K562 (cell line): Measurements from ENCODE around the gene RHBDD1. TPM values are rescaled to one million over a fixed set of nuclear protein-coding genes. Genes with fewer than 3 reads are reported as not detected.

ENCODE experiments used
- ATAC-seq: fragments of 200-7000 bp; cut with Tn5 transposase; 3 replicates; pipeline ENCODE4 v1.9.1; 2020; ENCODE audit warnings: moderate library complexity
- BruUV-seq: library from RNA; stranded (reverse); fragments of 400-500 nt; replicated peaks from 2 replicates; lab custom pipeline; 2021; lab: Mats Ljungman, UMichigan
- CTCF ChIA-PET: fragments of 300-600 bp; formaldehyde crosslinking; extraction: SDS; loops from one replicate; lab custom pipeline; 2021; ENCODE audit warnings: low intra/inter-chr PET ratio; lab: Yijun Ruan, JAX
- POLR2A ChIA-PET: fragments of 300-600, 350-650 bp; sonication (Branson Sonifier 250); formaldehyde crosslinking; extraction: SDS; loops from one replicate; lab custom pipeline; 2021; ENCODE audit warnings: antibody characterized with exemption, inconsistent platforms; lab: Yijun Ruan, JAX
- DNase-seq, 4 experiments: peaks; one replicate each; pipeline versions ENCODE4 v3.0.0 to v3.0.0-alpha.2; 2011 to 2018; ENCODE audit warnings: low spot score in 3 of 4, mixed read lengths in 3 of 4; ENCODE audit errors: extremely low read depth in 1 of 4
- FAIRE-seq: peaks from 2 replicates; lab custom pipeline; 2011; peaks lifted over from hg19 to GRCh38; lab: Jason Lieb, UNC
- H2AFZ ChIP-seq: 2 replicates; pipeline ENCODE4 v1.6.0; 2011; ENCODE audit warnings: low read depth, low read length, control low read depth, inconsistent platforms
- H3K27ac ChIP-seq: fragments of 200-600 bp; 3 replicates; pipeline ENCODE4 v1.8.0; 2011; ENCODE audit warnings: low read depth, mild to moderate bottlenecking, control low read depth, inconsistent platforms, low read length, moderate library complexity, mixed read lengths; ENCODE audit errors: extremely low read depth
- H3K27me3 ChIP-seq, 2 experiments: fragments of 300-600 bp in 1 of 2; 2 replicates in 1 of 2; 3 replicates in 1 of 2; pipeline versions ENCODE4 v1.6.0 to v1.8.0; 2011; ENCODE audit warnings: inconsistent platforms in 2 of 2, low read length in 2 of 2, mild to moderate bottlenecking in 1 of 2, mixed read lengths in 1 of 2, moderate library complexity in 1 of 2; ENCODE audit not compliant: control insufficient read depth in 2 of 2, insufficient read depth in 2 of 2
- H3K36me3 ChIP-seq: fragments of 300-600 bp; 3 replicates; pipeline ENCODE4 v1.8.0; 2011; ENCODE audit warnings: mild to moderate bottlenecking, low read length, inconsistent platforms; ENCODE audit not compliant: control insufficient read depth, insufficient read depth
- H3K4me1 ChIP-seq, 2 experiments: fragments of 200-600 bp in 1 of 2; replicated peaks in 1 of 2; 2 replicates in 1 of 2; 3 replicates in 1 of 2; pipeline versions ENCODE4 v1.5.1 to v1.8.0; 2011; ENCODE audit warnings: inconsistent platforms in 2 of 2, low read length in 2 of 2, mild to moderate bottlenecking in 1 of 2, mixed read lengths in 1 of 2, moderate library complexity in 1 of 2; ENCODE audit not compliant: control insufficient read depth in 2 of 2, insufficient read depth in 2 of 2
- H3K4me2 ChIP-seq: 2 replicates; pipeline ENCODE4 v1.6.1; 2011; ENCODE audit warnings: low read length, control low read depth, inconsistent platforms, mixed read lengths; ENCODE audit not compliant: insufficient read depth
- H3K4me3 ChIP-seq: fragments of 200-600 bp; sonication (generic), shearing (Covaris generic); 2 replicates; pipeline ENCODE4 v1.5.1; 2016; ENCODE audit warnings: control low read depth, inconsistent platforms
- H3K79me2 ChIP-seq: fragments of 200-600 bp; 3 replicates; pipeline ENCODE4 v1.8.0; 2011; ENCODE audit warnings: low read length, inconsistent platforms; ENCODE audit not compliant: control insufficient read depth, insufficient read depth
- H3K9ac ChIP-seq, 2 experiments: 2 replicates each; pipeline versions ENCODE4 v1.6.0 to v1.6.1; 2011; ENCODE audit warnings: low read depth in 2 of 2, low read length in 2 of 2, control low read depth in 1 of 2, inconsistent platforms in 1 of 2, mild to moderate bottlenecking in 1 of 2, mixed read lengths in 1 of 2; ENCODE audit not compliant: insufficient read depth in 1 of 2
- H3K9me1 ChIP-seq: one replicate; pipeline ENCODE4 v1.6.0; 2011; ENCODE audit warnings: inconsistent platforms, mild to moderate bottlenecking, low read length, moderate library complexity; ENCODE audit not compliant: control insufficient read depth, insufficient read depth
- H3K9me3 ChIP-seq: replicated peaks from 2 replicates; pipeline ENCODE4 v1.5.1; 2011; ENCODE audit warnings: low read depth, low read length, inconsistent platforms; ENCODE audit not compliant: control insufficient read depth, insufficient read depth
- H4K20me1 ChIP-seq: replicated peaks from 2 replicates; pipeline ENCODE4 v1.6.1; 2011; ENCODE audit warnings: low read length, inconsistent platforms, mixed read lengths; ENCODE audit not compliant: control insufficient read depth, insufficient read depth
- CHD2 ChIP-seq: IDR thresholded peaks from 2 replicates; pipeline ENCODE4 v1.6.1; 2011; ENCODE audit warnings: low read depth, low read length
- EP300 ChIP-seq: IDR thresholded peaks from 2 replicates; pipeline ENCODE4 v1.6.1; 2012; ENCODE audit warnings: low read length, improper control_type of control experiment
- IRF1 ChIP-seq: sonication (generic); formaldehyde crosslinking; IDR thresholded peaks from 2 replicates; pipeline ENCODE4 v1.8.0; 2022; ENCODE audit warnings: missing genetic modification reagents, mild to moderate bottlenecking, borderline replicate concordance
- KDM5B ChIP-seq: fragments of 200-600 bp; sonication (generic); IDR thresholded peaks from 2 replicates; pipeline ENCODE4 v1.6.1; 2012; ENCODE audit warnings: low read depth, mild to moderate bottlenecking, moderate library complexity, low read length, control low read depth, inconsistent platforms; ENCODE audit not compliant: insufficient replicate concordance
- TCF3 ChIP-seq: sonication (generic); formaldehyde crosslinking; IDR thresholded peaks from 2 replicates; pipeline ENCODE4 v1.4.0; 2020; ENCODE audit warnings: mild to moderate bottlenecking, missing genetic modification reagents
- TRIM25 ChIP-seq: fragments of 450-650 bp; IDR thresholded peaks from 2 replicates; pipeline ENCODE4 v1.7.0; 2016; ENCODE audit warnings: borderline replicate concordance
- ZSCAN32 ChIP-seq: fragments of 450-650 bp; formaldehyde crosslinking; IDR thresholded peaks from 2 replicates; pipeline ENCODE4 v1.4.0; 2020; ENCODE audit warnings: mild to moderate bottlenecking, moderate library complexity
- WGBS: fragments of 100-300 bp; shearing (Covaris generic); methylation state at CpG from one replicate; pipeline ENCODE4 v1.1.6; 2016; ENCODE audit warnings: low coverage, mixed read lengths; ENCODE audit not compliant: insufficient coverage; ENCODE audit errors: missing lambda C conversion rate; 5-methylcytosine and 5-hydroxymethylcytosine counted together
- in situ Hi-C: fragments of 300-500 bp; cut with MboI; formaldehyde crosslinking; loops from 4 replicates; pipeline ENCODE4 v1.15.0; 2018; ENCODE audit warnings: inconsistent platforms, mixed read lengths
- intact Hi-C: fragments of 100-400 bp; cut with micrococcal nuclease; formaldehyde crosslinking; loops from 2 replicates; pipeline ENCODE4 v1.14.2; 2022
- polyA plus RNA-seq, 8 experiments: library from polyadenylated mRNA; depleted of rRNA in 4 of 8; stranded (reverse) in 5 of 8; unstranded in 3 of 8; fragments of >200 nt; fragmentation: Nextera tagmentation in 2 of 8; fragmentation: Illumina TruSeq in 1 of 8; extraction: Ambion mirVana in 2 of 8; extraction: Trizol in 1 of 8; gene quantifications; 2 replicates each; pipeline versions ENCODE4 v1.2.1 to v1.2.3, GENCODE V29; 2011 to 2014; ENCODE audit warnings: inconsistent platforms in 1 of 8, missing spikeins in 1 of 8
- total RNA-seq, 7 experiments: library from RNA; depleted of rRNA in 6 of 7; stranded (reverse); fragments of >200 nt in 6 of 7; fragmentation: Illumina TruSeq in 2 of 7; extraction: Trizol in 2 of 7; gene quantifications; 2 replicates each; pipeline versions ENCODE4 v1.2.1 to v1.2.3, GENCODE V29; 2011 to 2021; ENCODE audit warnings: low replicate concordance in 1 of 7

RHBDD1 gene
- total and polyA plus RNA-seq, 9 of the 15 experiments (the other 6 are each of a cell fraction or from before 2014, with no cell fraction given): 4.8 to 34.8 (median 15.6) TPM

GRCh38 chr2:226981791-226982326, 146.0 kb downstream of the RHBDD1 start (continued):
- TF ChIP-seq KDM5B (no peak), EP300 (peak; percentile 23; the same call in 1 of the 2 replicates), TCF3 (CRISPR knock-in tag) (0 out of 2 replicates have a peak, but pooled peaks have one; percentile 27)

- no peak overlapping the region for H3K4me3 ChIP-seq
- CTCF ChIA-PET: interaction anchor here (2.9 kb wide), 1 partner anchor 171 kb away, joined by 19 read pairs; no protein-coding TSS in a partner anchor
- TF ChIP-seq IRF1 (CRISPR knock-in tag) (no peak), CHD2 (no peak), ZSCAN32 (CRISPR knock-in tag) (no peak), TRIM25 (no peak)
- TF ChIP-seq, all 486 proteins: peak for 0
- 49% methylated on average over 11 of the region's 12 CpGs for WGBS
- Histone ChIP-seq H3K4me1 (peaks cover 5 to 28% of the 10 kb centered on the region in 2 experiments; a peak in 4 of 5 replicates), H4K20me1 (no peaks in the 10 kb centered on the region), H3K9ac (no peak overlapping the region), H3K36me3 (no peaks in the 10 kb centered on the region), H3K4me2 (peak overlapping the region; percentile 18; the same call in 1 of the 2 replicates), H3K27ac (peak overlapping the region; percentile 41), H3K9me1 (peaks cover 2% of the 10 kb centered on the region), H3K9me3 (no peaks in the 10 kb centered on the region), H3K79me2 (0 out of 3 replicates have a peak, but pooled peaks cover 4% of the 10 kb centered on the region), H2AFZ (no peak overlapping the region), H3K27me3 (no peaks in the 10 kb centered on the region)
- no TSS peak for BruUV-seq
- POLR2A ChIA-PET: interaction anchor here (0.6 kb wide), 1 partner anchor 63 kb away, joined by 3 read pairs; no protein-coding TSS in a partner anchor
- FAIRE-seq: no peak
- no peak for DNase-seq
- peak; percentile 36 for ATAC-seq
- in situ Hi-C loops (no loop called here), intact Hi-C loops (no loop called here)
These were observed 148.3 kb downstream of the RHBDD1 start for GRCh38 chr2:226983895-226984749.
